GM21576 (cell line): ENCODE data around the gene DOCK9.

Experiments
- ATAC-seq: cut with Tn5 transposase; IDR thresholded peaks from one replicate; pipeline ENCODE4 v1.9.1; 2021; ENCODE audit warnings: mild to moderate bottlenecking, moderate library complexity; ENCODE audit not compliant: unreplicated experiment

DOCK9 gene

GRCh38 chr13:98802559-98802958 lies 175.3 kb downstream of the DOCK9 start:
- ATAC-seq = no peak

- ATAC-seq = no peak
These were observed 176.0 kb downstream of the DOCK9 start for GRCh38 chr13:98801626-98802418.

GRCh38 chr13:98800078-98800477 lies 177.8 kb downstream of the DOCK9 start:
- no peak for ATAC-seq

- ATAC-seq = no peak
These were observed 178.8 kb downstream of the DOCK9 start for GRCh38 chr13:98798849-98799645.

GRCh38 chr13:98797456-98797855 lies 180.4 kb downstream of the DOCK9 start:
- ATAC-seq = no peak

GRCh38 chr13:98796798-98797197 lies 181.1 kb downstream of the DOCK9 start:
- no peak for ATAC-seq

GRCh38 chr13:98796191-98796590 lies 181.7 kb downstream of the DOCK9 start:
- ATAC-seq = no peak

GRCh38 chr13:98795220-98795619 lies 182.6 kb downstream of the DOCK9 start:
- ATAC-seq = no peak

GRCh38 chr13:98794498-98794897 lies 183.4 kb downstream of the DOCK9 start:
- ATAC-seq = no peak

GRCh38 chr13:98792785-98793495 lies 184.9 kb downstream of the DOCK9 start:
- no peak for ATAC-seq

- ATAC-seq = no peak
These were observed 185.5 kb downstream of the DOCK9 start for GRCh38 chr13:98792321-98792720.

- no peak for ATAC-seq
These were observed 186.3 kb downstream of the DOCK9 start for GRCh38 chr13:98791611-98792010.

GRCh38 chr13:98787996-98788395 lies 189.9 kb downstream of the DOCK9 start:
- no peak for ATAC-seq

- no peak for ATAC-seq
These were observed 190.7 kb downstream of the DOCK9 start for GRCh38 chr13:98787173-98787572.

GRCh38 chr13:98786023-98786422 lies 191.8 kb downstream of the DOCK9 start:
- ATAC-seq = no peak

- no peak for ATAC-seq
These were observed 192.5 kb downstream of the DOCK9 start for GRCh38 chr13:98785405-98785804.

- ATAC-seq = no peak
These were observed 193.2 kb downstream of the DOCK9 start for GRCh38 chr13:98784666-98785065.

GRCh38 chr13:98783856-98784478 lies 193.9 kb downstream of the DOCK9 start:
- ATAC-seq = no peak

GRCh38 chr13:98782654-98783053 lies 195.2 kb downstream of the DOCK9 start:
- no peak for ATAC-seq

- no peak for ATAC-seq
These were observed 196.0 kb downstream of the DOCK9 start for GRCh38 chr13:98781905-98782304.

- ATAC-seq = no peak
These were observed 196.4 kb downstream of the DOCK9 start for GRCh38 chr13:98781470-98781869.
